PC-9 (cell line): ENCODE measurements around the gene TBCD.

ENCODE experiments used
- EZH2 ChIP-seq: fragments of 200-600 bp; sonication (generic); IDR thresholded peaks from 2 replicates; pipeline ENCODE4 v1.8.0; 2017; ENCODE audit warnings: antibody characterized with exemption, low read depth
- TF ChIP-seq, protein P1 (sequence below): fragments of 200-600 bp; sonication (generic); conservative IDR thresholded peaks from 2 replicates; pipeline ENCODE4 v1.6.1; 2017; ENCODE audit warnings: mixed run types, antibody characterized with exemption, mild to moderate bottlenecking, moderate library complexity

DNA sequence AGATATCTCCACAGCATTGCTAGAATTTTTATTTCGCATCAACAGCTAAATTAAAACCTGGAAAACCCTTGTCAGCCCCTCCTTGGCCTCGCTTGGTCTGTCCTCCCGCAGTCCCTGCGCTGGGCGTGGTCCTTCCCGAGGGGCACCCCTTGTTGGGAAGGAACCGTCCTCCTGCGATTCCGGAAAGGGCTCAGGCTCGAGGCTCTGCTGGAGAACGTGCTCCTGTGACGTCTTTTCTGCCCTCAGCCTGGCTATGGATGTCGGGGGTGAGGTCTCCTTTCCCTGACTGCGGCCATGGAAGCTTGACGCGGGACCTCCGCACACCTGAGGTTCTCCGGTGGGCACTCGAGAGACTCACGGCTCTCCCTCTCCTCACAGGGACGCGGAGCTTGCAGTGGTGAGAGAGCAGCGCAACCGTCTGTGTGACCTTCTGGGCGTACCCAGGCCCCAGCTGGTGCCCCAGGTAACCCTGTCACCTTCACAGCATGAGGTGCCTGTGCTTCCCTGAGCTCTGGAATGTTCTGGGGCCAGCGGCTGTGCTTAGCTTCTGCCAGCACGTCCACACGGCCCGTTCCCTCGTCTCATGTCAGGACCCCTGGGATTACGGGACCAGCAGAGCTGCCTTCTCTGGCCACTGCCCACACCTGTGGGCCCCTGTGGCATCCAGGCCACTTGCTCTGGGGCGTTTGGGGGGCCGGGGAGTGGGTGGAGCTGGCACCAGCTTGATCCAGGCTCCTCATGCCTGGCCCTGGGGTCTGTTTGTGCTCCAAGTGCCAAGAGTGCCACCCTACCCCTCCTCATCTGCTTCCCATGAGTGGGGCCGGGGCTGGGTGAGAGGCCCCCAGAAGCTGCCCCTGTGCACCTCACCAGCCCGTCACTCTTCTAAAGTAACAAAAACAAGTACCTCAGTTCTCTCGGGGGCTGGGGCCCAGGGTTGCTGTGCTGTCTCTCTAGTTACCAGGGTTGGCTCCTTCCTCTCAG lies 189.4 kb downstream of the TBCD start:
- TF ChIP-seq, protein P1, sequence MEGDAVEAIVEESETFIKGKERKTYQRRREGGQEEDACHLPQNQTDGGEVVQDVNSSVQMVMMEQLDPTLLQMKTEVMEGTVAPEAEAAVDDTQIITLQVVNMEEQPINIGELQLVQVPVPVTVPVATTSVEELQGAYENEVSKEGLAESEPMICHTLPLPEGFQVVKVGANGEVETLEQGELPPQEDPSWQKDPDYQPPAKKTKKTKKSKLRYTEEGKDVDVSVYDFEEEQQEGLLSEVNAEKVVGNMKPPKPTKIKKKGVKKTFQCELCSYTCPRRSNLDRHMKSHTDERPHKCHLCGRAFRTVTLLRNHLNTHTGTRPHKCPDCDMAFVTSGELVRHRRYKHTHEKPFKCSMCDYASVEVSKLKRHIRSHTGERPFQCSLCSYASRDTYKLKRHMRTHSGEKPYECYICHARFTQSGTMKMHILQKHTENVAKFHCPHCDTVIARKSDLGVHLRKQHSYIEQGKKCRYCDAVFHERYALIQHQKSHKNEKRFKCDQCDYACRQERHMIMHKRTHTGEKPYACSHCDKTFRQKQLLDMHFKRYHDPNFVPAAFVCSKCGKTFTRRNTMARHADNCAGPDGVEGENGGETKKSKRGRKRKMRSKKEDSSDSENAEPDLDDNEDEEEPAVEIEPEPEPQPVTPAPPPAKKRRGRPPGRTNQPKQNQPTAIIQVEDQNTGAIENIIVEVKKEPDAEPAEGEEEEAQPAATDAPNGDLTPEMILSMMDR = no peak
- no peak for TF ChIP-seq EZH2
